A549 (cell line): ENCODE measurements around the gene KMT2C.

Experiments used
- CEBPB ChIP-seq, 2 experiments: fragments of >200 bp in 1 of 2; sonication (Bioruptor Twin) in 1 of 2; formaldehyde crosslinking in 1 of 2; IDR thresholded peaks; 2 replicates each; pipeline ENCODE4 v1.6.1; 2012 to 2016
- HOXA7 ChIP-seq: fragments of 250-450 bp; sonication (Bioruptor Pico); IDR thresholded peaks from 2 replicates; pipeline ENCODE4 v1.5.0; 2020; ENCODE audit warnings: mild to moderate bottlenecking, moderate library complexity
- KDM1A ChIP-seq: fragments of 200-600 bp; sonication (generic); IDR thresholded peaks from 2 replicates; pipeline ENCODE4 v1.6.1; 2016; ENCODE audit warnings: low read depth, mild to moderate bottlenecking
- MYC ChIP-seq: IDR thresholded peaks from 2 replicates; pipeline ENCODE4 v1.6.1; 2012; ENCODE audit warnings: mild to moderate bottlenecking, inconsistent platforms, low read length, improper control_type of control experiment, borderline replicate concordance
- POLR2A ChIP-seq: IDR thresholded peaks from 2 replicates; pipeline ENCODE4 v1.6.1; 2012; ENCODE audit warnings: mild to moderate bottlenecking, low read length
- RAD21 ChIP-seq, 2 experiments: fragments of >200 bp in 1 of 2; sonication (Bioruptor Twin) in 1 of 2; formaldehyde crosslinking in 1 of 2; IDR thresholded peaks in 1 of 2; conservative IDR thresholded peaks in 1 of 2; 2 replicates in 1 of 2; 3 replicates in 1 of 2; pipeline ENCODE4 v1.6.1; 2012 to 2018; ENCODE audit warnings: inconsistent platforms in 1 of 2
- TF ChIP-seq, protein P1 (sequence below): fragments of >200 bp; sonication (Bioruptor Twin); formaldehyde crosslinking; IDR thresholded peaks from 3 replicates; pipeline ENCODE4 v1.5.1; 2016

DNA sequence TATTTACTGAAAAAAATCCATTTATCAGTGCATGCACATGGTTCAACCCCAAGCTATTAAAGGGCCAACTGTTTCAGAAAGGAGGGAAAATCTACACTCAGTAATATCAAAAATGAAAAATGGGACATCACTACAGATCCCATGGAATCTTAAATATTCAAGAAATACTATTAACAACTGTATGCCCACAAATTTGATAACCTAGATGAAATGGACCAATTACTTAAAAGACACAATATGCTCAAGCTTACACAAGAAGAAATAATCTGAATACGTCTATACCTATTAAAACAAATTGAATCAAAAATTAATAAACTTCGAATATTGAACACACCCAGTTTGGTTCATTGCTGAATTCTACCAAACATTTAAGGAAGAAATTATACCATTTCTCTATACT, 87.9 kb downstream of the KMT2C start:
- TF ChIP-seq MYC: no peak
- TF ChIP-seq, protein P1, sequence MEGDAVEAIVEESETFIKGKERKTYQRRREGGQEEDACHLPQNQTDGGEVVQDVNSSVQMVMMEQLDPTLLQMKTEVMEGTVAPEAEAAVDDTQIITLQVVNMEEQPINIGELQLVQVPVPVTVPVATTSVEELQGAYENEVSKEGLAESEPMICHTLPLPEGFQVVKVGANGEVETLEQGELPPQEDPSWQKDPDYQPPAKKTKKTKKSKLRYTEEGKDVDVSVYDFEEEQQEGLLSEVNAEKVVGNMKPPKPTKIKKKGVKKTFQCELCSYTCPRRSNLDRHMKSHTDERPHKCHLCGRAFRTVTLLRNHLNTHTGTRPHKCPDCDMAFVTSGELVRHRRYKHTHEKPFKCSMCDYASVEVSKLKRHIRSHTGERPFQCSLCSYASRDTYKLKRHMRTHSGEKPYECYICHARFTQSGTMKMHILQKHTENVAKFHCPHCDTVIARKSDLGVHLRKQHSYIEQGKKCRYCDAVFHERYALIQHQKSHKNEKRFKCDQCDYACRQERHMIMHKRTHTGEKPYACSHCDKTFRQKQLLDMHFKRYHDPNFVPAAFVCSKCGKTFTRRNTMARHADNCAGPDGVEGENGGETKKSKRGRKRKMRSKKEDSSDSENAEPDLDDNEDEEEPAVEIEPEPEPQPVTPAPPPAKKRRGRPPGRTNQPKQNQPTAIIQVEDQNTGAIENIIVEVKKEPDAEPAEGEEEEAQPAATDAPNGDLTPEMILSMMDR: no peak
- no peak for TF ChIP-seq HOXA7 (CRISPR knock-in tag)
- TF ChIP-seq KDM1A: no peak
- TF ChIP-seq CEBPB (IDR thresholded peaks at IDR 0.05): no peak
- TF ChIP-seq RAD21 (conservative IDR thresholded peaks at IDR 0.05 in 1 of 2, IDR thresholded peaks at IDR 0.05 in 1 of 2): no peak
- no peak for TF ChIP-seq POLR2A
